NCI-H128 (cell line): ENCODE results near the gene ZNF536.
"Not testable (repeated sequence)": the region's sequence is repeated elsewhere in the genome, so short reads cannot be mapped to it uniquely, and the experiment has no call there.

ENCODE experiments used
- DNase-seq: peaks from one replicate; lab custom pipeline; 2025; ENCODE audit not compliant: unreplicated experiment; lab: John Stamatoyannopoulos, UW

ZNF536 gene

DNA sequence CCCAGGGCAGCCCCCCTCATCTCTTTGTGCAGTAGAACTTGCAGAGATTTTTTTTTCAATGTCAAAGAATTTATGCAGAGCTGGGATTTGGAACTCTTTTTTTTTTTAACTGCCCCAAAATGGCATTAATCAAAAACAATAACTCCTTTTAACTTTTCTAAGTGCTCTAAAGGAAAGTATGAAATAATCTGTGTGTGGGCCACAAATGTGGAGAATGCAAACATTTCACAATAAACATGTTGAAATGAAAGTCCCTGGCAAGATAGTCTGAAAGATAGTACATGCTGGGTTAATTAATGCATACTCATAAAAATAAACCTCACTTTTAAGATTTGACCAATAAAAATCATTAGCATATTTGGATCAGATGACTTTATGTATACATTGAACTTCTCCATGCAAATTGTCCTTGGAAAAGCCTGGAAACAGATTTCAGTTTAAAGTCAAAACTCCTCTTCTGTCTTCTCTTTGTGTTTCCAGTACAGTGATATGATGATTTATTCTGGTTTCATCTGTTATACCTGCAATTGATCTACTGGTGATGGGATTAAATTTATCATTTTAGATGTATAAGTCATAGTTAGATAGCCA lies 30.5 kb upstream of the ZNF536 start:
- no peak for DNase-seq

DNA sequence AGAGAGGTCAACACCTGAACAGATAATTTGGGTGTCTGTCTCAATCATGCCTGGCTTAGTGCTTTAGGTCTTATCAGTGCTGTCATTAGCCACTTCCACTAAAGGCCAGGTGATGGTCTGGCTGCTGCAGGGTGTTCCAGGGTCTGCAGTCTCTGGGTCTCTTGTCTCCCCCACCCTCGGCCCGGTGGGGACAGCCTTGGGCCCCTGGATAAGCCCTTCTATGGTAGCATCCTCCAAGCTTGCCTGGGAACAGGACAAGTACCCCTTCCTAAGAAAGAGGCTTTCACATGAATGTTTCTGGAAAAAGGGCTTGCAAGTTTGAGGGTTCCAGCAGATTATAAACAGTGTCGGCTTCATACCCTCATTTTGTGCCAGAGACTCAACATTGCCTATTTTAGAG lies 29.3 kb upstream of the ZNF536 start:
- no peak for DNase-seq

DNA sequence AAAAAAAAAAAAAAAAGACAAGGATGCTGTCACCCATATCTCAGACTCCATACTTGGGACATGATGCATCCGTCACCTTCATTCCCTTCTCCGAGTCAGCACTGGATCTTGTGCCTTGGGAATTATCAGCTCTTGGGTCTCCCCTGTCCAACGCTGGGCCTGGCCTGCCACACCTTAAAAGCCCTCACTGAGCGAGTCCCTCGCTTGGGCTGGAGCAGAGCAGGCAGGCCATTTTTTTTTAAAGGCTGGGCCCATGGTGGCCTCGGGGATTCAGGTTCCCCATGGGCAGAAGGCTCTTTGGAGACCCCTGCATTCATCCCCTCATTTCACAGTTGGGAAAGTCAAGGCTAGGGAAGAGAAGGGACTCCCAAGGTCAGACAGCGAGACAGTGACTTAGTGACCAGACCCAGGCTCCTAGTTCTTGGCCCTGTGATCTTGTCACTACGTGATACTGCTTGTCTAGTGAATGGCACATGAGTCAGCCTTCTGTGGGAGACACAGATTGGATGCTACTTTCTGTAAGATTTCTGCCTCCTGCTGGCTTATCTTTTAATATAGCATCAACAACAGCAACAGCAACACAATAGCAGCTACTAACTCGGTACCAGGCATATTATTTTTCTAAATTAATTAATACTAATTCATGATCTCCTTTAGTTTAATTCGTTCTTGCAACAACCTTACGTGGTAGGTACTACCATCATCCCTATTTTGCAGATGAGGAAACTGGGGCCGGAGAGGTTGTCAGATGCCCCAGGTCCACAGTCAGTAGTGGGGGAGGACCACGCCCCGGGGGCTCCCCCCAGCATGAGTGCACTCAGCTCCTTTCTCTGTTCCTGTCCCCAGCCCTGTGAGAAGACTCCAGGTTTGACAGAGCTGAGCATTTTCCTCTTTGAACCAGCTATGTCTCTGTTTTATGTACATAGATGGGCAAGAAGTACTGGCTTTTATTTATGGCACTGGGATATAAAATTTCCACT lies 27.4 kb upstream of the ZNF536 start:
- no peak for DNase-seq

DNA sequence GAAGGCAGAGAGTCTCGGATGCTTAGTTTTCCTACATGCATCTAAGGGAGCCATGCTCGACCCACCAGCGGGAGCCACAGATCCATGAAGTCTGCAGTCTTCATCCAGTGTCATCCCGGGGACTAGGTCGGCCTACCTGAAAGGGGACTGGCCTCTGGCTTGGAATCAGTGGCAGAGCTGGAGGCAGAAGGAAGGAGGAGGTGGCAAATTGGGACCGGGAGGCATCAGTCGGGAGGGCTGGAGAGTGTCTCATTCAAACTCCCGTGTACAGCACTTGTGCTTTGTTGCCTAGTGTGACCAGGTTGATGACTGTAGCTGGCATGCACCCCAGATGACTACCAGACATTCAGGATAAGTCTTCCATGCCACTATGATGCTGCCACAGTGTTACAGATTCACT lies 26.5 kb upstream of the ZNF536 start:
- DNase-seq: no peak

DNA sequence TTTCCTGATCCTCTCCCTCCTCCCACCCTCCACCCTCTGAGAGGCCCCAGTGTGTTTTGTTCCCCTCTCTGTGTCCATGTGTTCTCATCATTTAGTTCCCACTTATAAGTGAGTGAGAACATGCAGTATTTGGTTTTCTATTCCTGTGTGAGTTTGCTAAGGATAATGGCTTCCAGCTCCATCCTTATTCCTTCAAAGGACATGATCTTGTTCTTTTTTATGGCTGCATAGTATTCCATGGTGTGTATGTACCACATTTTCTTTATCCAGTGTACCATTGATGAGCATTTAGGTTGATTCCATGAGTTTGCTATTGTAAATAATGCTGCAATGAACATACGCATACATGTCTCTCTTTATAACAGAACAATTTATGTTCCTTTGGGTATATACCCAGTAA lies 25.7 kb upstream of the ZNF536 start:
- DNase-seq: not testable (repeated sequence)

DNA sequence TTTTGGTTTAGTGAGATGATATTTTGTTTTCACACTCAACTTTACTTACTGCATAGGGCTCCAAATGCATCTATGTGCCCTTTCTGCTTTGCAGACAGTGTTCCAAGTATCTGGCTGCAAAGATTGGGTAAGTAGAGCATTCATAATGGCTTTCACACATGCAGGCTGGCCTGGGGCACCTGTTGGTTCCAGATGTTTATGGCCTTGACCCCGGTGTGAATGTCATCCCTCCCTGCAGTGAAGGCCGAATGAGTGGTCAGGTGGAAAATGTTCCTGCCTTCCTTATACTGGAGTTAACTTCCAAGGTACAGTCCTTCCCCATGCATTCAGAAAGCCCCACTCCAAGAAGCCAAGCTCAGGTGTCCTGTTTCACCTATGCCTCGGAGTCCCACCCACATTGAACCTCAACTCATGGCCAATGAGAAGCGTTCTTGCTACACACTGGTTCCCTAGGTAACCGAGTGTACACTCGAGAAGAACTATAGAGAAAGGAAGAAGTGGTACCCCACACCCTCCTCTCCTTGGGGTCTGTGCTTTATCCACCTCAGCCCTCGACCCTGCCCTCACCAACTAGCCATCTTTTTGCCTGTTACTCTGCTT lies 23.0 kb upstream of the ZNF536 start:
- no peak for DNase-seq

DNA sequence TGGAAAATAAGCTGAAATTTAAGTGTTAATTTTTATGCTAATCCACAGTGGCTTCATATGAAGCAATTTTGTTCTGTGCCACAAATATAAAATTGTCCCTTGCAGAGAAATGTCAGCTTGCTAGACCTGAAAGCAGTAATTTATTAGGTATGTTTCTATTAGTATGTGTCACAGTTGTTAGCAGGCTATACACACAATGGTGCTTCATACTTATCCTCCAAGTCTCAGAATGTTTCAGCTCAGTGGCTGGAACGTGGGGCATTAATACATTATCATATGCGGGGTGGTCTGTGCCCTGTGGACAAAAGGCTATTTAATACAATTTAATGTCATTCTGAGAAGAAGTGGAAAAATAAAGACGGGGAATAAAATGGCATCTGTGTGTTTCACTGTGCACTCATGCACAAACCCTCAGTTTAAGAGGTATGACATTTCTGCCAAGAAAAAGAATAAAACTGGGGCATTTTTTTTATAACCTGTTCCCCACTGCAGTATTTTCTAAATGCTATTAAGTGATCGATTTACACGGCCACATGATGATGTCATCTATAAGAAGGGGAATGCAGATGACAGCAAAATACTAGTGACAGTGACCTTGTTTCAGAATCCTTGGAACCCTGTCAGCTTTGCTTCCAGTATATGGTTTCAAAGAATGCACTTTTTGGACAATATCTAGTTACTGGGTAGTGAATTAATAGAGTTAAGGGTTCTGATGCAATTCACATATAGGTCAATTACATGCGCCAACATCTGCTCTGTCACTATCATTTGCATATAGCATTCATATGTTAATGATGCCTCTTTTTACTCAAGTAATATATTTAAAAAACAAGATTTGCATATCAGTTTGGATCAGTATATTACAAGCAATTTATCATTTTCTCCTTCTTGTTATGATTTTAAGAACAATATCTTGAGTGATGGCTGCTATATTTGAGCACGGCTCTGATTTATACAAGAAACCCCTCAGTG lies 21.2 kb upstream of the ZNF536 start:
- no peak for DNase-seq

DNA sequence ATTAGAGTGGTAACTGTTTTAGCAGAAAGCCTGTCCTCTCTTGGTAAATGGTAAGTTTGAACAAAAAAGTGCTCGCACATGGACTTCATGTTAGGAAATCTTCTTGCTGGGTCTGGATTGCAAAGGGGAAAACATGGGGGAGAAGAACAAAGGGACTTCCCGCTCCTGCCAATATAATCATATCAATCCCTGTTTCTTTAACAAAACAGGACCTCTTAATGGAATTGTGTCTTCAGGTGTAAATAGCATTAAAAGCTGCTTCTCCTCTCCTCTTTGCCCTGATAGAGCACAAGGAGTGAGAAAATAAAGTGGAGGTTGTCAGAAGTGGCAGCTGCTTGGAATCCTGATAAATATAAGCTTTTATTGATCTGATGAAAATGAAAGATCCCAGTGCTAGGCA lies 20.4 kb upstream of the ZNF536 start:
- DNase-seq: no peak

DNA sequence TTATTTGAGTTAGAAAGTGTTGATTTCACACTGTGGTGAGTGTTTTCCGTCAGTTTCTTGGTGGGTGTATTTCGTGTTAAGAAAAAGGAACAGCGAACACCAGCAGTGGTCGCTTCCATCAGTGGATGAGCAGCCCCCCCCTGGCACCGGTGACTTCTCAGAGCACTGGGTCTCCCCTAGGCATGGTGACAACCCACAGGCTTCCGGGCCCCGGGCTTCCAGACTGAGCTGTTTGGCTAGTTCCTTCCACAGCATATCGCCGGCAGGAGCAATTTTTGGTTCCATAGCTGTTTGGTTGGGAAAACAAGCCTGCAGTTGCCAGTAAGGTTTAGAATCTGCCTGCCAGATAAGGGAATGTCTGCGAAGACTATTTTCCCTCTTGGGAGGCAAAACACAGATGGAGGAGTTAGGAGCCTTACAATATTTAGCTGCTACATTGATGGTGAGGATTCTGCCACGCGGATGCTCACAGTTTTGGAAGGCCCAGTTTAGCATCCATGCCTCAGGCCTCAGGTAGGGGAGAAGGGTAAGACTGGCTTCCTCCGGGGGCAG lies 18.7 kb upstream of the ZNF536 start:
- no peak for DNase-seq

DNA sequence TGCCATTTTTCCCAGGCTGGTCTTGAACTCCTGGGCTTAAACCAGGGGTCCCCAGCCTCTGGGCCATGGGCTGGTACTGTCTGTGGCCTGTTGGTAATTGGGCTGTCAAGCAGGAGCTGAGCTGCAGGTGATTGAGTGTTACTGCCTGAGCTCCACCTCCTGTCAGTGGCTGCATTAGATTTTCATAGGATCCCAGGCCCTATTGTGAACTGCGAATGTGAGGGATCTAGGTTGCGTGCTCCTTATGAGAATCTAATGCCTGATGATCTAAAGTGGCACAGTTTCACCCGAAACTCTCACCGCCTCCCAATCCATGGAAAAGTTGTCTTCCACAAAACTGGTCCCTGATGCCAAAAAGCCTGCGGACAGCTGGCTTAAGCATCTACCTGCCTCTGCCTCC lies 16.6 kb upstream of the ZNF536 start:
- DNase-seq: no peak

DNA sequence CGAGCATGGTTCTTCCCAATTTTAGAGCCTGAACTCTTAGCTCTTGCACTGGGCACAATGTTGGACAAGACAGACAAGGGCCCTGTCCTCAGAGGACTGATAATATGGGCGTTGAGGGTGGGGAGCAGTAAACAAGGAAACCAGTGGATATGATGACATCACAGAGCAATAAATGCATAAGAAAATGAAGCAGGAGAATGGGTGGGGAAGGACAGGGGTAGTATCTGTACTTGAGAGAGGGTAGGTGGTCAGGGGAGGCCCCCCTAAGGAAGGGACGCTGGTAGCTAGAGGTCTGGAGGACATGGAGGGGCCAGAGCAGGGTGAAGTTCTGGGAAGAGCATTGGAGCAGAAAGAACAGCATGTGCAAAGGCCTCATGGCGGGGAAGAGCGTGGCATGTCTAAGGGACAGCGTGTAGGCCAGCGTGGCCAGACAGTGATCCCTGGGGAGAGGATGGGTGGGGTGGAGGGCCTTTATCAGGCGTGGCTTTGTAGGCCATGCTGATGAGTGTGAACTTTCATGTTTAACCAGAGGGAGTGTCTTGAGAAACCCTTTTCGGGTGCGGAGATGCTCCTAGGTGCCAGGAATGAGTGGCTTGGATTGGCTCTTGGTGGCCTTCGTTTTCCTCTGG lies 15.1 kb upstream of the ZNF536 start:
- DNase-seq: no peak

DNA sequence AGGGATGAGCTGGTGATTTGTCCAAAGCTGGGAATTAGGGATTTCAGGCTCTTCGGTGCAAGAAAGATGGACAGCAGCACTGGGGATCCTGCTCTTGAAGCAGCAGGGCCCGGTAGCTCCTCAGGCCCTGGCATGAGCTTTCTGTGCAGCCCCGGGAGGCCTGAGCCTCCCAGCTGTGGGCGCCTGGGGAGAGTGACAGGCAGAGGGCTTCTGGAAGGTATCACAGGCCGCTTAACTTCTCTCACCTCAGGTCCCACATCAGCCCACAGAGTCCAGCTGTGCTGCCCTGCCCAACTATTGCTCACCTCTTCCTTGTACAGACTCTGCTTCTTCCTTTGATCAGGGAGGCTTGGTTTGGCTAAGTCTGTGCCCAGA lies 14.6 kb upstream of the ZNF536 start:
- no peak for DNase-seq

DNA sequence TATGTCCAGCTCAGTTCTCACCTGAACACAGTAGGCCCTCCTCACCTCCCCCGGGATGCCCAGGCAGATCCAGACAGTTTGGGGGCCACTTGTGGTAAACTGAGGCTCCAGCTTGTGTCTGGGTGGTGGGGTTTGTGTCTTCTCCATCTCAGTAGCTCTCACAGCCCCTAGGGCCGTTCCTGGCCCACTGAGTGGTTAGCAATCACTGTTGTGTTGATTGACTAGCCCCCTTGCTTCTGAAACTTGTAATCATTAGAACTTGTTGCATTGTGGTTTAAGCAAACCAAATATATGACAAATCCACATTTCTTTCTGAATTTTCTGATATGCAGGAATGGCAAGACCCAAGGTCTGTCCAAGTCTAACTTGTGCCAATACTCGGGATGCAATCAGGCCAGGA lies 13.9 kb upstream of the ZNF536 start:
- DNase-seq: no peak

DNA sequence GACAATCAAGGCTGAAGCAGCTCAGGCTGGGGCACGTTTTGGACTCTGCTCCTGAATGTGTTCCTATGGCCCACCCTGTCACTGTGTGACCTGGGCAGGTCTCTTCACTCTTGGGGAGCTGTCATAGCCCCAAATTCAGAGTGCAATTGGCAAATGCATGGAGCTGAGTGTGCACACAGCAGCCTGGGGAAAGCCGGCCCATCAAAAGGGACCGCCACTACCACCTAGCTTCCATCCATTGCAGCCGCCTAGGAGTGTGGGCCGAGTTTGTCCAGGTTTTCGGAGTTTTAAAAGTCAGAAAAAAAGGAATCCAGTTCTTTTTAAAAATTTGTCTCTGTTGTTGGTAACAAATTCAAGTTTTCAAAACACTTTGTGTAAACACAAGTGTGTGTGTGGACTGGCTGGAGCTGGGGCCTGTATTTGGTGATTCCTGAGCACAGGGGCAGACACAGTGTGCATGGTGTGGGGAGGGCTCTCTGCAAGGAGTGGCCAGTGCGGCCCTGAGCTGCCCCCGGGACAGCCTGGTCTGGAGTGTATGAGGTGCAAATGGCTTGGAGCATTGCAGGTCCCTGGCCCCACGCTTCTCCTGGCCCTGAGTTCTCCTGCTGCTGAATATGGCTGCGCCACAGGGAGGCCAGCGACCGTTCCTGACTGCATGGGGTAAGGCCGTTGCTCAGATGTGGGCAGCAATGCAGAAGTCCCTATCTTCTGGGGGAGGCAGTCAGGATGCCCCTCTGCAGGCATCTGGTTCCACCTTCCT lies 13.2 kb upstream of the ZNF536 start:
- DNase-seq: no peak

DNA sequence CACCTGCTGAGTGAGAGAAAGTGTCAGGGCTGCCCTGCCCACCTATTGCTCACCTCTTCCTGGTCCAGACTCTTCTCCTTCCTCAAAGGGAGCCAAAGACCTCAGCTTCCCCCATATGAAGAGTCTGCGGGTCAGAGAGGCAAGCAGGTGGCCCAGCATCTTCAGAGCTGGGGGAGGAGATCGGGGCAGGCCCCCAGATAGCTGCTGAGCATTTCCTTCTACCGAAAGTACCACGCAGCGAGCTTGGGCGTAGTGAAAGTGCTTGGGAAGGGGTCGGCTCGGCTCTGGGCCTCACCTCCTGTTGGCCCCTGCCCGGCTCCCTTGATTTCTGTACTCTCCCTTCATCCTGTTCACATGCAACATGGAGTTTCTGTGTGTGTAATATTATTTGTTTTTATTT lies 12.2 kb upstream of the ZNF536 start:
- no peak for DNase-seq

DNA sequence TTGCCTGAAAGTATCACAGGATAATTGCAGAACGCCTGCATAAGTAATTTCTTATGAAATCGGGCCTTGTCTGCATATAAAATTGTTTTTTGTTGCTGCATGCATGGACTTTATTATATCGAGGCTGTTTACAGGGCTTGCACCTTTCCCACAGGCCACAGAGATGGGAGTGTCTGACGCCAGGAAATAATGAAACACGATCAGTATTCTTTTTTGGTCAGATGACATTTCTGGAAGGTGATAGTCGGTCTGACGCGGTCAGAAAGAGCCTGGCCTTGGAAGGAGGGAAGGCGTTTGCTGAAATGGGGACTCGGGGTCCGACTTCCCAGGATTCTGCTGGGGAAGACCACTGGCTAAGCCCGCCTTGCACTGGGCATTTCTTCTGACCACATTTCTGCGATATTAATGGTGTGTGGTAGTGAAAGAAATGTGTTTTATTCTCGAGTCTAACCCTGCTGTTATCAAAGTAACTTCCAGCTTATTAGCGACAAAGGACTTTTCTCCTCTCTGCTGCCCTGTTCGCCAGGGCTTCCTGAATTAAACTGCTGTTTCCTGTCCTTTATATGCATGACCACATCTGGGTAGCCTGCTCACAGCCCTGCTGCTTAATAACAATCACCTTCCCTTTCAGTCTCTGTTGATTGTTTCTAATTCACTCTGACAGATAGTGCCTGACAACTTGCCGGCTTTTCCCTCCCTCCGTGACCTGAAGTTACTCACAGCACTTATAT lies 11.6 kb upstream of the ZNF536 start:
- no peak for DNase-seq

DNA sequence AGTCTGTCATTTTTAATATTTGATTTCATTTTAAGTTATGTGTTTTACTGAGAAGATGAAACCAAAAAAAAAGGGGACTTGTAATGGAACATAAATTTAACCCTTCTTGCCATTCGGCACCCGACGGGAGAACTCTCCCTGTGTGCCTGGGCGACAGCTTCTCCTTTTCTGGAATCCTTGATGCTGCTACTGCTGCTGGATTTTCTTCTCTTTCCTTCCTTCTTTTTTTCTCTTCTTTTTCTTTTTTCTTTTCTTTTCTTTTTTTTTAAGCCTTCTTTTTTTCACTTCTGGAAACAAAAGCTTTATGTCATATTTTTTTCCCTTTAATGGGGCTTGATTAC lies 11.1 kb upstream of the ZNF536 start:
- DNase-seq: no peak

DNA sequence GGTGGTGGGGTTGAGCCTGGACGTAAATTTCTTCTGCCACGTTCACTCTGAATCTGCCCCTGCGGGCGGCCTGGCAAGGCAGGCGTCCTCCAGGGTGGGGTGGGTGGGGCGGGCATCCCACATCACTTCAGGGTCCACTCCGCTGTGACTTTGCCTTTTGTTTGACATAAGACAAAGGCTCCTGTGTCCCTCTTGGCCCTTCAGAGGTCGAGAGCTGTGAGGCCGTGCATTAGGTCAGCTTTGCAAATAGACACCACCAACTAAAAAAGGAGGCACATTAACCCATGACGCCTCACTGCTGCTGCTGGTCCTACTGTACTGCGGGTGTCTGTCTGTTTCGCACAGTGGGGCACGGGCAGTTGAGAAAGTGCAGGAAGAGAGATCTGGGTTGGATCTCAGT lies 10.5 kb upstream of the ZNF536 start:
- no peak for DNase-seq

DNA sequence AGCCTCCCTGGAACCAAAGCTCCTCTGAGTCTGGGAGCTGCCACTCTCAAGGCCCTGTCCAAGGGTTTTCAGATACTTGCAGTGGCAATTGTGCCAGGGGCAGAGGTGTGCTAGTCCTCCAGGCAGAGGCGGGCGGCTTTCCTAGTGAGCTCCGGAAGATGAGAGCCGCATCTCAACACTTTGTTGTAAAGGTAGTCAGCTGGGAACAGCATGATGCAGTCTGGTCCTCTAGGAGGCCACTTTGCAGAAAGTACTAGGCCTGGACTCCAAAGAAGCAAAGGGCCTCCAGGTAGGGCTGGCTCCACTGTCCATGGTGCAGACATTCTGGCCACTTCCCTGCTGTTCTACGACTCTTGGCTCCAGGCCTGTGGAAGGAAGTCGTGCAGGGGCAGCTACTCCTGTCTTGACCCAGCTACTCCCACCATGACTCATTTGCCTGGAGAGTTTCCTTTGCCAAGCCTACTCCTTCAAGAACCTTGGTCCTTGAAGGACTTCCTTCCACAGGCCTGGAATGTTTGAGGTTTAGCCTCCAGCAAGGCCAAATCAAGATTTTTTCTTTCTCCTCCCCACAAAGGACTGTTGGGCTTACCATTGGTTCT lies 9.9 kb upstream of the ZNF536 start:
- no peak for DNase-seq
